Upper lobe of right lung (tissue), 1 donor: ENCODE measurements around the gene CELA1. TPM values are rescaled to one million over a fixed set of nuclear protein-coding genes. Genes with fewer than 3 reads are reported as not detected.

ENCODE experiments used
- ATAC-seq: fragments of 200-7000 bp; cut with Tn5 transposase; one replicate; pipeline ENCODE4 v1.9.1; 2020; ENCODE audit warnings: mild to moderate bottlenecking, moderate library complexity
- DNase-seq: peaks from one replicate; pipeline ENCODE4 v3.0.0-alpha.2; 2020
- H3K27ac ChIP-seq: fragments of 200-600 bp; one replicate; pipeline ENCODE4 v1.8.0; 2022
- H3K27me3 ChIP-seq: fragments of 200-600 bp; one replicate; pipeline ENCODE4 v1.8.0; 2022; ENCODE audit warnings: mild to moderate bottlenecking
- H3K36me3 ChIP-seq: fragments of 200-600 bp; one replicate; pipeline ENCODE4 v1.8.0; 2022
- H3K4me1 ChIP-seq: fragments of 200-600 bp; one replicate; pipeline ENCODE4 v1.8.0; 2022
- H3K4me3 ChIP-seq: fragments of 200-600 bp; one replicate; pipeline ENCODE4 v1.8.0; 2022; ENCODE audit warnings: mild to moderate bottlenecking
- H3K9me3 ChIP-seq: fragments of 200-600 bp; one replicate; pipeline ENCODE4 v1.8.0; 2022
- intact Hi-C: fragments of 100-400 bp; cut with DNase I; formaldehyde crosslinking; loops from one replicate; pipeline ENCODE4 v1.11.0; 2022
- long read RNA-seq: library from polyadenylated mRNA; unstranded; transcript quantifications from one replicate; pipeline ENCODE4 v2.0.0, GENCODE V29; 2021
- total RNA-seq: library from RNA; stranded (reverse); fragmentation: NEBNext Ultra II Directional; extraction: Animal tissue kit (Norgen Biotek cat#: 25700); gene quantifications from one replicate; pipeline ENCODE4 v1.2.1, GENCODE V29; 2021
- TF ChIP-seq, protein P1 (sequence below): fragments of 200-600 bp; IDR thresholded peaks from one replicate; pipeline ENCODE4 v1.8.0; 2022; ENCODE audit warnings: antibody characterized with exemption
- donor health status: DM: no; HTN: yes; CAD: no; lungs with severe emphysema.

The CELA1 gene
- not detected for total RNA-seq
- long read RNA-seq, result 0 reads

DNA sequence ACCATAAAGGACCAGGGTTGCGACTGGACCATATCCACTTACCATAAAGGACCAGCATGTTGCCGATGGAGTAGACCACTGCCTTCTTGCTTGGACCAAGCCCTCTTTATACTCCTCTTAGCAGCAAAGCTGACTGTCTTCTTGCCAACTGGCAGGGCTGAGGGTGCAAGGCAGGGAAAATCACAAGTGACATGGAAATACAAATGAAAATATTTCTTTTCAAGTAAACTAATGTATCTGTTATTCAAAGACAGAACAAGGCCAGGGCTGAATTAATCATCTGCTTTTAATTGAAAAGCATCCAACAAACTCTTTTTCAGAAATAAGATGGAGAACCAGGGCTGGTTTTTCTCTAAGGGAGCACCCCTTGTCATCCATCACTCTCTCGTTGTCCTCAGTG lies at the start of gene CELA1:
Gene CELA1 (minus strand): TSS at position 99 of the 400 bp plus-strand sequence. CDS start 41 bp downstream, at position 58.
- H3K36me3 ChIP-seq, result no peaks in the 10 kb centered on the region
- H3K27me3 ChIP-seq, result no peaks in the 10 kb centered on the region
- no peak for ATAC-seq
- TF ChIP-seq, protein P1, sequence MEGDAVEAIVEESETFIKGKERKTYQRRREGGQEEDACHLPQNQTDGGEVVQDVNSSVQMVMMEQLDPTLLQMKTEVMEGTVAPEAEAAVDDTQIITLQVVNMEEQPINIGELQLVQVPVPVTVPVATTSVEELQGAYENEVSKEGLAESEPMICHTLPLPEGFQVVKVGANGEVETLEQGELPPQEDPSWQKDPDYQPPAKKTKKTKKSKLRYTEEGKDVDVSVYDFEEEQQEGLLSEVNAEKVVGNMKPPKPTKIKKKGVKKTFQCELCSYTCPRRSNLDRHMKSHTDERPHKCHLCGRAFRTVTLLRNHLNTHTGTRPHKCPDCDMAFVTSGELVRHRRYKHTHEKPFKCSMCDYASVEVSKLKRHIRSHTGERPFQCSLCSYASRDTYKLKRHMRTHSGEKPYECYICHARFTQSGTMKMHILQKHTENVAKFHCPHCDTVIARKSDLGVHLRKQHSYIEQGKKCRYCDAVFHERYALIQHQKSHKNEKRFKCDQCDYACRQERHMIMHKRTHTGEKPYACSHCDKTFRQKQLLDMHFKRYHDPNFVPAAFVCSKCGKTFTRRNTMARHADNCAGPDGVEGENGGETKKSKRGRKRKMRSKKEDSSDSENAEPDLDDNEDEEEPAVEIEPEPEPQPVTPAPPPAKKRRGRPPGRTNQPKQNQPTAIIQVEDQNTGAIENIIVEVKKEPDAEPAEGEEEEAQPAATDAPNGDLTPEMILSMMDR, result no peak
- H3K9me3 ChIP-seq, result no peaks in the 10 kb centered on the region
- no peak within 1 kb of the TSS for H3K4me3 ChIP-seq
- H3K27ac ChIP-seq, result no peak within 1 kb of the TSS
- DNase-seq, result no peak
- intact Hi-C loops, result loop anchor here (10.0 kb wide), 1 partner anchor 72 kb away; the partner anchor contains the start of gene SMAGP
- H3K4me1 ChIP-seq, result no peaks in the 10 kb centered on the region

DNA sequence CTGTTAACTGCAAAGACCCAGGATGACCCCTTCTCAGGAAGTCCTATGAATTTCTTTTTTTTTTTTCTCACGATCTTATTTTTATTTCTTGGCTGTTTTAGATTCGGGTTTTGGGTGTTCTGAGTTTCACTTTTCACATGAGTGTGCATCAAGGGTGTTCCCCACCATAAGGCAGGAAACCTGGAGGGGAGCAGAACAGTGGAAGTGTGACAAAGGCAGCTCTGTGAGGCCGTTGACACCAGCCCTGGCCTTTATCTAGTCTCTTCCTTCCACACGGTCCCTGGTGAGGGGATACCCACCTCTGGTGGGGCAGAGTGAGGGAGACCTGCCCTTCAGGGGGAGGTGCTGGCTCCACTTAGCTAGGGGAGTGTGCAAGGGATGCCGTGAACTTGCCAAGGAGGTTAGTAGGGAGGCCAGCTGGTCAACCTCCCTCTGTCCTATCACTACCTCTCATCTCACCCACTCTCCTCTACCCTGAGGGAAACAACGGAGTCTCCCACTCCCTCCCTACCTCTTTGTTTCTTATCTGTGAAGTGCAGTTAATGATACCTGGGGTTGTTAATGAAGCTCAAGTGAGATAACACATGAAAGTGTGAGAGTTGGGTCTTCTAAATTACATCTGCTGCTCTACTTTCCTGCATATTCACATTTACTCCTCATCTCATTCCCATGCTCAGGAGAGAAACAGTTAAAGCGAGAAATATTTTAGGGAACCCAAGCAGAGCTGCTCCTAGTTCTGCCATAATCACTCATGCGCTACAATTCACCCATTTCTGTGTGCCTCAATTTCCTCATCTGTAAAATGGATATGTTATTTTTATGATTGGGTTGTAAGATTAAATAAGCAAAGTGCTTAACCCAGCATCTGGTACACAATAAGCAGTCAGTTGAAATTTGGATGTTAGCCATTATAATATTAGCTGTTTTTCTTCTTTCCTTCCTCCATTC lies 49.1 kb upstream of the CELA1 start:
- TF ChIP-seq, protein P1, result no peak
- H3K27ac ChIP-seq, result peak overlapping the region; percentile 19
- intact Hi-C loops, result no loop called here
- no peaks in the 10 kb centered on the region for H3K9me3 ChIP-seq
- no peaks in the 10 kb centered on the region for H3K36me3 ChIP-seq
- ATAC-seq, result no peak
- peaks cover 10% of the 10 kb centered on the region for H3K4me1 ChIP-seq
- no peak overlapping the region for H3K4me3 ChIP-seq
- DNase-seq, result no peak
- H3K27me3 ChIP-seq, result no peaks in the 10 kb centered on the region

DNA sequence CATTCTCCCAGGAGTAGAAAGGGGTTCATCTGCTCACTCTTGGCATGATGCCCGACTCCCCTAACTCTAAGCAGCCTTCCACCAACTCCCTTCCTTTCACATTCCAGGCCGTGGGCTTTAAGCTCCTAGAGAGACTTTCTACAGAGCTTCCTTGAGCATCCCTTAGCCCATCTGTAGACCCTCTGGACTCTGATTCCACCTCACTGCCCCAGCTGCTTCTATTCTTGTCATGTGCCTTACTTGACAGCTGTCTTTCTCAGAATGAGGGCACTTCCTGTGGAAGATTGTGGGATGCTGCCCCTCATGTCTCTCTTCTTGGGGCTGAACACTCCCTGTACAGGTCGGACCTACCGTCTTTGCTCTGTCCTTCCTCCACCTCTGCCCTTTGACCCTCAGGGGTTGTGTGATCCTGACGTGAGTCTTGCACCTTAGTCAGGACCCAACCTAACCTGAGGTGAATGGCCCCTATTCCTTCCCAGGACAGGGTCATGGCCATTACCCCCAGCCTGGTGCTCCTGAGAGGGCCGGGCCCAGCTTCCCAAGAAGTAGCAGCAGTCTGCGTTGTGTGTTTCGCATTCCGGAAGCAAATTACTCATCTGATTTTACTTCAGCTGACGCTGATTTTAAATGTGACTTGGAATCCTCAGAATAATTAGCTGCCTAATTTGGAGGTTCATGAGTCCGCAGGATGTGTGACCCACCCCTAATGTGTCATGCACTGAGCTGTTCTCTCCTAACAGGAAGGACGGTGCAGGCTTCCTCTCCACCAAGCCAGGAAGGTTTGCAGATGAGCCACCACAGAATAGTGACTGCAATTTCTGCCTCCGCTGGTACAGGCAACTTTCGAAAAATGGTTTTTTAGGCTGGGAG lies 47.4 kb upstream of the CELA1 start:
- Histone ChIP-seq H3K4me3 (no peak overlapping the region), H3K36me3 (no peaks in the 10 kb centered on the region), H3K9me3 (no peaks in the 10 kb centered on the region), H3K27ac (no peak overlapping the region), H3K4me1 (peaks cover 10% of the 10 kb centered on the region), H3K27me3 (no peaks in the 10 kb centered on the region)
- TF ChIP-seq, protein P1, result no peak
- intact Hi-C loops, result no loop called here
- ATAC-seq, result peak; percentile 41
- DNase-seq, result no peak

DNA sequence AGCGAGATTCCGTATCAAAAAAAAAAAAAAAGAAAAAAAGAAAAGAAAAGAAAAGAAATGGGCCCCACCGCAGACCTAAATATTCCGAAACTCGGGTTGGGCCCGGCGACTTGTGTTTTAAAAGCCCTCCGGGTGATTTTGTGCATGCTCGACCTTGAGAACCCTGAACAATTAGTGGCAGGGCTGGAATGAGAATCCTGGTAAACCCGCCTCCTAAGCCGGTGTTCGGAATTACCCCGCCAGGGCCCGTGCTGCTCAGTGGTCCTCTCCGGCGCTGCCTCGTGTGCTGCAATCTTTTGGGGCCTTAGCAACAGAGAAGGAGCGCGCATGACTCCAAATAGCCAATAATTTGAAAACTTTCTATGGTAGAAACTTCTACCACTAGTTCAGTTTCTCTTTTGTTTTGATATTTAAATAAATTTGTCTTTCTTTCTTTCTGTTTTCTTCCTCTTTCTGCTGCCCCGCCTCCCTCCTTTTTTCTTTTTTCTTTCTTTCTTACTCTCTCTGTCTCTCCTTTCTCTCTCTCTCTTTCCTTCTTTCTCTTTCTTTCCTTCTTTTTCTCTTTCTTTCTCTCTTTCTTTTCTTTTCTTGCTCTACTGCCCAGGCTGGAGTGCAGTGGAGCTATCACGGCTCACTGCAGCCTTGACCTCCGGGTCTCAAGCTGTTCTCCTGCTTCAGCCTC lies 46.2 kb upstream of the CELA1 start:
- peak; percentile 10 for ATAC-seq
- Histone ChIP-seq H3K4me3 (peak overlapping the region; percentile 64), H3K9me3 (no peaks in the 10 kb centered on the region), H3K4me1 (peaks cover 10% of the 10 kb centered on the region), H3K27me3 (no peaks in the 10 kb centered on the region), H3K36me3 (no peaks in the 10 kb centered on the region), H3K27ac (no peak overlapping the region)
- DNase-seq, result no peak
- TF ChIP-seq, protein P1, result no peak
- intact Hi-C loops, result no loop called here
